HepG2 (cell line): Measurements from ENCODE around the gene PRKAG1.

Experiments used
- ARHGAP35 ChIP-seq: sonication (generic); formaldehyde crosslinking; IDR thresholded peaks from 2 replicates; pipeline ENCODE4 v1.9.0; 2022; ENCODE audit warnings: mild to moderate bottlenecking, inconsistent platforms, moderate library complexity, missing genetic modification reagents, borderline replicate concordance
- CTCF ChIP-seq: sonication (generic); formaldehyde crosslinking; IDR thresholded peaks from 2 replicates; pipeline ENCODE4 v1.5.0; 2020; ENCODE audit warnings: mild to moderate bottlenecking, missing genetic modification reagents, moderate library complexity
- POLR2A ChIP-seq, 2 experiments: IDR thresholded peaks; 2 replicates each; pipeline ENCODE4 v1.6.1; 2011; ENCODE audit warnings: low read depth in 2 of 2, low read length in 2 of 2, mild to moderate bottlenecking in 1 of 2, moderate library complexity in 1 of 2; ENCODE audit not compliant: insufficient read depth in 1 of 2
- SMARCE1 ChIP-seq: fragments of 450-650 bp; IDR thresholded peaks from 2 replicates; pipeline ENCODE4 v1.6.1; 2017; ENCODE audit warnings: borderline replicate concordance

DNA sequence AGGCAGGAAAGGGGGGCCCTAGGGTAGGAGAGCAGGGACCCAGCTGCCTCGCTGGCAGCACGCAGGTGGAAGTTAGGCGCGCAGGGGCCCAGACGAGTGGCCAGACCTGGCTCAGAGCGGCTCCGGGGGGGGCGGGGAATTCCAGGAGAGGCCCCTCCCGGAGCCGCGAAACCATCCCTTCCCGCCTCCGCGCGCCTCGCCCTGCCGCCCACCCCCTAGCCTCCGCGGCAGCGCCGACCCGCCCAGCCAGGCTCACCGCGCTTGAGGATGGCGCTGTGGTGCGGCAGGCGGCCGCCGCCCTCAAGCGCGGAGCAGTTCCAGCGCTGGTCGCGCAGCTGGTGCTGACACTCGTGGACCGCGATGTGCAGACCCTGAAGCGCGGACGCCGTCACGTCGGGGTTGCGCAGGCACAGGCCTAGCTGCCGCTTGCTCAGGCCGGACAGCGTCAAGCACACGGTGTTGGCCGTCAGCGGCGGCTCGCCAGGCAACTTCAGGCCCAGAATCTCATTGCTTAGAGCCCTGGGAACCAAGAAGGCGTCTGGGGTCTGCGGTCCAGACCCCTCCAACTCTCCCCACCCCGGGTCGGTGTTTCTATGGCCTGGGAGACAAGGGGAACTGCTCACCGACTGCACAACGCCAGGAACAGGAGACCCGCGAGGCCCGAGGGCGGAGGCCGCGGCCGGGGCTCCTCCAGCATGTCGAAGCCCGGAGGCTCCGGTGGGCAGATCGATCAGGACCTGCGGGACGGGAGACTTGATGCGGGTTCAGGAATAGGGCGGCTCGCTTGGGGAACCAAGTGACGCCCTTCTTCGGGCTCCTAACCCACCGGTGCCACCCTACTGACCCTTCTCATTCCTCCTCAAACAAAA, 48.5 kb downstream of the PRKAG1 start:
- TF ChIP-seq SMARCE1: no peak
- TF ChIP-seq ARHGAP35 (CRISPR knock-in tag): no peak
- no peak for TF ChIP-seq POLR2A (IDR thresholded peaks at IDR 0.05; ENCODE audit: insufficient read depth in 1 of 2, low read depth in 2 of 2, low read length in 2 of 2)
- peak; percentile 58 for TF ChIP-seq CTCF (CRISPR knock-in tag)
